GM21737 (cell line): ENCODE results near the gene HDGFL2.

Experiments
- ATAC-seq: cut with Tn5 transposase; IDR thresholded peaks from one replicate; pipeline ENCODE4 v1.9.1; 2021; ENCODE audit warnings: mild to moderate bottlenecking, moderate library complexity; ENCODE audit not compliant: unreplicated experiment

Gene HDGFL2

GRCh38 chr19:4444765-4445741, 27.0 kb upstream of the HDGFL2 start:
- no peak for ATAC-seq

- no peak for ATAC-seq
These were observed 26.0 kb upstream of the HDGFL2 start for GRCh38 chr19:4445963-4446703.

GRCh38 chr19:4446704-4447200, 25.3 kb upstream of the HDGFL2 start:
- no peak for ATAC-seq

- no peak for ATAC-seq
These were observed 24.6 kb upstream of the HDGFL2 start for GRCh38 chr19:4447327-4448146.

- no peak for ATAC-seq
These were observed 23.7 kb upstream of the HDGFL2 start for GRCh38 chr19:4448147-4448985.

GRCh38 chr19:4449022-4449638, 23.0 kb upstream of the HDGFL2 start:
- no peak for ATAC-seq

- no peak for ATAC-seq
These were observed 22.5 kb upstream of the HDGFL2 start for GRCh38 chr19:4449639-4450028.

- ATAC-seq = no peak
These were observed 19.7 kb upstream of the HDGFL2 start for GRCh38 chr19:4452230-4452990.

- no peak for ATAC-seq
These were observed 18.6 kb upstream of the HDGFL2 start for GRCh38 chr19:4453232-4454179.

GRCh38 chr19:4454747-4455718, 17.1 kb upstream of the HDGFL2 start:
- ATAC-seq = no peak

- no peak for ATAC-seq
These were observed 16.2 kb upstream of the HDGFL2 start for GRCh38 chr19:4455719-4456475.

GRCh38 chr19:4456476-4456842, 15.6 kb upstream of the HDGFL2 start:
- ATAC-seq = no peak

GRCh38 chr19:4456843-4457653, 15.0 kb upstream of the HDGFL2 start:
- ATAC-seq = no peak

- ATAC-seq = peak; percentile 81
These were observed 14.3 kb upstream of the HDGFL2 start, which contains the start of gene UBXN6 for GRCh38 chr19:4457654-4458395. Gene UBXN6 (minus strand): TSS chr19:4457794. CDS start chr19:4457697, 97 bp downstream.
